ENCODE data around the gene PHACTR3. TPM values are rescaled to one million over a fixed set of nuclear protein-coding genes. Genes with fewer than 3 reads are reported as not detected.

The PHACTR3 gene
- total and polyA plus RNA-seq, 2 donors (not counting 3 experiments of a cell fraction or from before 2014, with no cell fraction given), result not detected

- Histone ChIP-seq H3K9me3 (replicated peaks; ENCODE audit: control insufficient read depth, insufficient read depth, low read length) (no peaks in the 10 kb centered on the region), H3K36me3 (ENCODE audit: control insufficient read depth in 2 of 2, extremely low read depth in 1 of 2, insufficient read depth in 2 of 2, low read length in 2 of 2) (no peaks in the 10 kb centered on the region), H3K4me1 (ENCODE audit: control insufficient read depth, extremely low read depth, insufficient read depth, low read length) (no peaks in the 10 kb centered on the region), H3K9me1 (replicated peaks; ENCODE audit: control insufficient read depth, extremely low read depth, insufficient read depth, low read length) (no peaks in the 10 kb centered on the region), H3K27ac (ENCODE audit: insufficient read depth, low read depth, low read length) (no peak overlapping the region), H2AFZ (ENCODE audit: low read depth, low read length) (no peak overlapping the region), H3K79me2 (ENCODE audit: control insufficient read depth, insufficient read depth, low read length) (no peaks in the 10 kb centered on the region), H3K4me2 (ENCODE audit: insufficient read depth, low read length) (no peak overlapping the region), H3K27me3 (ENCODE audit: control insufficient read depth in 2 of 2, insufficient read depth in 2 of 2, low read length in 2 of 2) (no peaks in the 10 kb centered on the region), H3K9ac (replicated peaks; ENCODE audit: extremely low read depth, insufficient read depth, low read length) (no peak overlapping the region), H4K20me1 (replicated peaks; ENCODE audit: control insufficient read depth, extremely low read depth, insufficient read depth, low read length) (no peaks in the 10 kb centered on the region), H3K4me3 (replicated peaks in 1 of 3; ENCODE audit: insufficient read depth in 1 of 3, low read depth in 1 of 3, low read length in 3 of 3) (no peak overlapping the region)
- dilution Hi-C loops (cut with MboI; ENCODE audit: extremely low pct_ligation_motif_present, low sequenced_read_pairs), result no loop called here
- TF ChIP-seq CTCF (IDR thresholded peaks at IDR 0.05; ENCODE audit: extremely low read depth in 1 of 2, insufficient read depth in 1 of 2, low read depth in 1 of 2, low read length in 2 of 2) (no peak), JUN (IDR thresholded peaks at IDR 0.05; ENCODE audit: borderline replicate concordance, insufficient read depth, insufficient read length, low read depth) (no peak), EZH2 (IDR thresholded peaks at IDR 0.05; ENCODE audit: borderline replicate concordance, low read depth, low read length, severe bottlenecking) (no peak), FOS (IDR thresholded peaks at IDR 0.05; ENCODE audit: borderline replicate concordance, insufficient read depth, low read length) (no peak), MYC (IDR thresholded peaks at IDR 0.05; ENCODE audit: low read depth, low read length) (no peak), GATA2 (IDR thresholded peaks at IDR 0.05; ENCODE audit: insufficient read depth, insufficient read length, low read depth, low read length) (no peak), POLR2AphosphoS5 (IDR thresholded peaks at IDR 0.05; ENCODE audit: insufficient read depth, low read depth, low read length) (no peak)
- TF ChIP-seq, protein P1, sequence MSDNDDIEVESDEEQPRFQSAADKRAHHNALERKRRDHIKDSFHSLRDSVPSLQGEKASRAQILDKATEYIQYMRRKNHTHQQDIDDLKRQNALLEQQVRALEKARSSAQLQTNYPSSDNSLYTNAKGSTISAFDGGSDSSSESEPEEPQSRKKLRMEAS (IDR thresholded peaks at IDR 0.05; ENCODE audit: insufficient read depth, insufficient read length), result no peak
- DNase-seq (ENCODE audit: low read depth, low spot score) (no peak), FAIRE-seq (no peak)
- BruUV-seq (replicated peaks), result no TSS peak
- POLR2A ChIA-PET, result no interaction called here
- intact Hi-C loops (cut with micrococcal nuclease), result no loop called here
- CTCF ChIA-PET, result no interaction called here
Observed at GRCh38 chr20:59753836-59754235, 149.5 kb downstream of the PHACTR3 start.
